SU-DHL-6 (cell line): ENCODE data around the gene SC5D.

Experiments used
- H2AFZ ChIP-seq: fragments of 200-600 bp; sonication (generic); 2 replicates; pipeline ENCODE4 v1.6.1; 2014; ENCODE audit warnings: low read depth, mild to moderate bottlenecking, moderate library complexity, mixed read lengths, antibody characterized with exemption, low read length; ENCODE audit not compliant: severe bottlenecking
- H3F3A ChIP-seq: fragments of 200-600 bp; shearing (Covaris generic); 2 replicates; pipeline ENCODE4 v1.6.0; 2016; ENCODE audit warnings: antibody characterized with exemption, mild to moderate bottlenecking; ENCODE audit not compliant: insufficient read depth
- H3K27ac ChIP-seq: fragments of 200-600 bp; sonication (generic); 2 replicates; pipeline ENCODE4 v1.5.1; 2016; ENCODE audit warnings: low read depth, mild to moderate bottlenecking, low read length, moderate library complexity, mixed read lengths
- H3K27me3 ChIP-seq: fragments of 200-600 bp; sonication (generic), shearing (Covaris generic); 2 replicates; pipeline ENCODE4 v1.6.0; 2014; ENCODE audit warnings: mild to moderate bottlenecking, low read length
- H3K36me3 ChIP-seq: fragments of 200-600 bp; sonication (generic); 2 replicates; pipeline ENCODE4 v1.6.1; 2014; ENCODE audit warnings: mild to moderate bottlenecking, low read length, mixed read lengths
- H3K4me2 ChIP-seq: fragments of 300-600, 200-600 bp; shearing (Covaris generic), sonication (generic); 2 replicates; pipeline ENCODE4 v1.6.0; 2014; ENCODE audit warnings: low read length, low read depth, mild to moderate bottlenecking; ENCODE audit not compliant: poor library complexity, severe bottlenecking
- H3K4me3 ChIP-seq: fragments of 200-600 bp; sonication (generic); 2 replicates; pipeline ENCODE4 v1.5.1; 2014; ENCODE audit warnings: antibody characterized with exemption, low read length, mild to moderate bottlenecking, mixed read lengths; ENCODE audit not compliant: insufficient read depth, poor library complexity, severe bottlenecking
- H3K79me2 ChIP-seq: fragments of 200-600 bp; sonication (generic); 2 replicates; pipeline ENCODE4 v1.6.1; 2014; ENCODE audit warnings: mild to moderate bottlenecking, low read length, moderate library complexity; ENCODE audit not compliant: insufficient read depth
- H3K9ac ChIP-seq: fragments of 200-600 bp; sonication (generic); 2 replicates; pipeline ENCODE4 v1.7.0; 2014; ENCODE audit warnings: mild to moderate bottlenecking, low read length
- H3K9me2 ChIP-seq: fragments of 200-600 bp; sonication (generic); replicated peaks from 2 replicates; pipeline ENCODE4 v1.6.1; 2014; ENCODE audit warnings: low read length; ENCODE audit not compliant: insufficient read depth
- H3K9me3 ChIP-seq: fragments of 200-600 bp; sonication (generic); 2 replicates; pipeline ENCODE4 v1.6.1; 2014; ENCODE audit warnings: low read length, mixed read lengths; ENCODE audit not compliant: insufficient read depth
- H4K20me1 ChIP-seq: fragments of 200-600 bp; sonication (generic); 2 replicates; pipeline ENCODE4 v1.6.1; 2014; ENCODE audit warnings: low read depth, mild to moderate bottlenecking, antibody characterized with exemption, low read length, moderate library complexity, mixed read lengths
- EZH2phosphoT487 ChIP-seq: fragments of 200-600 bp; sonication (generic), shearing (Covaris generic); conservative IDR thresholded peaks from 2 replicates; pipeline ENCODE4 v1.6.1; 2018; ENCODE audit warnings: mild to moderate bottlenecking, antibody characterized with exemption, low read length, moderate library complexity, mixed read lengths
- TF ChIP-seq, protein P1 (sequence below): fragments of 200-600 bp; sonication (generic); IDR thresholded peaks from one replicate; pipeline ENCODE4 v1.5.1; 2017; ENCODE audit warnings: antibody characterized with exemption, mild to moderate bottlenecking, low read length, moderate library complexity; ENCODE audit not compliant: insufficient read depth, poor library complexity, severe bottlenecking

Gene SC5D

DNA sequence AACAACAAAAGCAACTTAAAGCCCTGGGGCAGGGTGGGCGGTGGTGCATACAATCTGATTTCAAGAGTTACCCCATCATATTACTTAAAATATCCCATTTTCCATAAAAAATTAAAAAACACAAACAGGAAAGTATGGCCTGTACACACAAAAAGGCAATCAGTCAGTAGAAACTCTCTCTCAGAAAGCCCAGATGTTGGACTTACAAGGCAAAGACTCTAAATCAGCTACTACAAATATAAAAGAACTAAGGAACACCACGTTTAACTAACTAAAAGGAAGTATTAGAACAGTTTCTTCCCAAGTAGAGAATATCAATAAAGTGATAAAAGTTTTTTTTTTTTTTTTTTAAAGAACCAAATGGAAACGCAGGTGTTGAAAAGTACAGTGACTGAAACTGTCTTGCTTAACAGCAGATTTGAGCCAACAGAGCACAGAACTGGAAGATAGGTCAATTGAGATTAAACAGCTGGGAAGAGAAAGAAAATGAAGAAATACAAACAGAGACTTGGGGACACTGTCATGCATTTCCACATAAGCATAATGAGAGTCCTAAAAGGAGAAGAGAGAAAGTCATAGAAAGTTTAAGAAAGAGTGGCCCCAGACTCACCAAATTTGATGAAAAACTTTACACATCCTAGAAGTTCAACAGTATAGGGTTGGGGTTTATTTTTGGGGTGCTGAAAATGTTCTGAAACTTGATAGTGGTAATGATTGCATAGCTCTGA, 8.6 kb downstream of the SC5D start:
- Histone ChIP-seq H2AFZ (no peak overlapping the region), H3K4me2 (no peak overlapping the region), H3K27me3 (no peaks in the 10 kb centered on the region), H3K79me2 (peaks cover 72% of the 10 kb centered on the region), H3K27ac (no peak overlapping the region), H3K9me3 (no peaks in the 10 kb centered on the region), H3K4me3 (no peak overlapping the region), H3K9ac (no peak overlapping the region), H4K20me1 (peaks cover 10% of the 10 kb centered on the region; the same call in 1 of the 2 replicates), H3K9me2 (no peaks in the 10 kb centered on the region), H3K36me3 (peaks cover 36% of the 10 kb centered on the region), H3F3A (peaks cover 10% of the 10 kb centered on the region; the same call in 1 of the 2 replicates)
- TF ChIP-seq EZH2phosphoT487 = no peak
- TF ChIP-seq, protein P1, sequence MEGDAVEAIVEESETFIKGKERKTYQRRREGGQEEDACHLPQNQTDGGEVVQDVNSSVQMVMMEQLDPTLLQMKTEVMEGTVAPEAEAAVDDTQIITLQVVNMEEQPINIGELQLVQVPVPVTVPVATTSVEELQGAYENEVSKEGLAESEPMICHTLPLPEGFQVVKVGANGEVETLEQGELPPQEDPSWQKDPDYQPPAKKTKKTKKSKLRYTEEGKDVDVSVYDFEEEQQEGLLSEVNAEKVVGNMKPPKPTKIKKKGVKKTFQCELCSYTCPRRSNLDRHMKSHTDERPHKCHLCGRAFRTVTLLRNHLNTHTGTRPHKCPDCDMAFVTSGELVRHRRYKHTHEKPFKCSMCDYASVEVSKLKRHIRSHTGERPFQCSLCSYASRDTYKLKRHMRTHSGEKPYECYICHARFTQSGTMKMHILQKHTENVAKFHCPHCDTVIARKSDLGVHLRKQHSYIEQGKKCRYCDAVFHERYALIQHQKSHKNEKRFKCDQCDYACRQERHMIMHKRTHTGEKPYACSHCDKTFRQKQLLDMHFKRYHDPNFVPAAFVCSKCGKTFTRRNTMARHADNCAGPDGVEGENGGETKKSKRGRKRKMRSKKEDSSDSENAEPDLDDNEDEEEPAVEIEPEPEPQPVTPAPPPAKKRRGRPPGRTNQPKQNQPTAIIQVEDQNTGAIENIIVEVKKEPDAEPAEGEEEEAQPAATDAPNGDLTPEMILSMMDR = no peak

DNA sequence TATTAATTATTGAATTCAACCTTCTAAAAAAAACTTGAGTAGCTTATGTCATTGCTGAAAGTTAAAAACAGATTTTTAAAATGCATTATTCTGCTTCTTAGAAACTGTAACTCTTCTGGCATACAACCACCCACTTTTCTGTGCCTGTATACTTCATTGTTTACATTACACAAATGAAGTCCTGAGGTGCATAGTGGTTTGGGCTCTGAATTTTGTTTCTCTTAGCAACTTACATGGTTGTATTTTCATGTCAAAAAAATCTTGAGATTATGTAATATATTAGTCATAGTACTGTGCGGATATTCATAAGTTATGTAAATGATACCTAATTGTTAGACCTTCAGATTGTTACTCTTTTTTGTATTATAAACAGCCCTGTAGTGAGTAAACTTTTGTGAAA, 12.2 kb downstream of the SC5D start:
- H3K9ac ChIP-seq = no peak overlapping the region
- no peak overlapping the region for H3K27ac ChIP-seq
- H3K27me3 ChIP-seq = no peaks in the 10 kb centered on the region
- peaks cover 6% of the 10 kb centered on the region; the same call in 1 of the 2 replicates for H4K20me1 ChIP-seq
- peaks cover 17% of the 10 kb centered on the region; the same call in 1 of the 2 replicates for H3F3A ChIP-seq
- no peak for TF ChIP-seq EZH2phosphoT487
- TF ChIP-seq, protein P1 = no peak
- no peak overlapping the region for H2AFZ ChIP-seq
- H3K9me2 ChIP-seq = no peaks in the 10 kb centered on the region
- H3K4me2 ChIP-seq = no peak overlapping the region
- H3K9me3 ChIP-seq = no peaks in the 10 kb centered on the region
- peaks cover 50% of the 10 kb centered on the region for H3K36me3 ChIP-seq
- H3K79me2 ChIP-seq = peaks cover 35% of the 10 kb centered on the region
- H3K4me3 ChIP-seq = no peak overlapping the region

DNA sequence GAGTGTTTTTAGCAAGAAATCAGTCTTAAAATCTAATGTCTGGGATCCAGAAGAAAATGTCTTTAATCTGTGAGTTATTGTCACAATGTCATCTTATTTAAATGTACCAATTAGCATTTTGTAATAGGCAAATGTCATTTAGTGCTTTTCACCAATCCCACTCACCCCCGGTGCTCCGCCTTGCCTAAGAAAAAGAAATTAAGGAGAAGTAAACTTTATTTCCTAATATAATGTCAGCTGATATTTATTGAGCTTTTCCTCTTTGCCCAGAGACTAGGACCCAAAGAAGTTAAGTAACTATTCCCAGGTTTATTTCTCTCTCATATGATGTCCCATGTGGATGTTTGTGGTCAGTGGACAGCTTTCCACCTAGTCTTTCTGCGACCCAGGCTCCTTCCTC, 16.2 kb downstream of the SC5D start:
- Histone ChIP-seq H4K20me1 (no peaks in the 10 kb centered on the region), H3K79me2 (no peaks in the 10 kb centered on the region), H3K4me3 (no peak overlapping the region), H2AFZ (no peak overlapping the region), H3F3A (peaks cover 29% of the 10 kb centered on the region), H3K9me2 (no peaks in the 10 kb centered on the region), H3K27ac (no peak overlapping the region), H3K27me3 (no peaks in the 10 kb centered on the region), H3K4me2 (no peak overlapping the region), H3K9ac (no peak overlapping the region), H3K9me3 (no peaks in the 10 kb centered on the region), H3K36me3 (peaks cover 46% of the 10 kb centered on the region)
- TF ChIP-seq, protein P1 = no peak
- TF ChIP-seq EZH2phosphoT487 = no peak
